NCI-H748 (cell line): ENCODE measurements around the gene PLK1.
A peak's percentile ranks its signal among the peaks of the same experiment; 100 is the strongest.
"Not testable (repeated sequence)": the region's sequence is repeated elsewhere in the genome, so short reads cannot be mapped to it uniquely, and the experiment has no call there.

ENCODE experiments used
- DNase-seq: peaks from one replicate; lab custom pipeline; 2025; ENCODE audit not compliant: unreplicated experiment; lab: John Stamatoyannopoulos, UW

Gene PLK1

DNA sequence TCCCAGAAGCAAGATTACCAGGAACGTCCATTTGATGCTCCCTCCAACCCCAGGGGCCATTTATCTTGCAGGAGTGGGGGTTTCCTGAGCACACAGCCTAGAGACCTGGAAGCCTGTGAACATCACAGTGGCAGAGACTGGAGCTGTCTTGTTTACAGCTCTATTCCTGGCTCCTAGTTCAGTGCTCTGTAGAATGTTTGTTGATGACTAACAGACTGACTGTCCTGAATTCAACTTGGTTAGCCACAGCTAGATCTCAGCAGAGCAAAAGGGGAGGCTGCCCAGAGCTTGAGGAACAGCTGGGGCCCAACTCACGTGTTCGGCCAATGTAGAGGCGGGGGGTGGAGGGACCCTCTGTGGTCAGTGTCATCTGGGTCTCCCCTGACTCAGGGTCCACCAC is 27.8 kb downstream of the PLK1 start:
- DNase-seq: no peak

GRCh38 chr16:23709536-23709935 is 30.8 kb downstream of the PLK1 start:
- DNase-seq: no peak

GRCh38 chr16:23710008-23710407 is 31.3 kb downstream of the PLK1 start:
- no peak for DNase-seq

DNA sequence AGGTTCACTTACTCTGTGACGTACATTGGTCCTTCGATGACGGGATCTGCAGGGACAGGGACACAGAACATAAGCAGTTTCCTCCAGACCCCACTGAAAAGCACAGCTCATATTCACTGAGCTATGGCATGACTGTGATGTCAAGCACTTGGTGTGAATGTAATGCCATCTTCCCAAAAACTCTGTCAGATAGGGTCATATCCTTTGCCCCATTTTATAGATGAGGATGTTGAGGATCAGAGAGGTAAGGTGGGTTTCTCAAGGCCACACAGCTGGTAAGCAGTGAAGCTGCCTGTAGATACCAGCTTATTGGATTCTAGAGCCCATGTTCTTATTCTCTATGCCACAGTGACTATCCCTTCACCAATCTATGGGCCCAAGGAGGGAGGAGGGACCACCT is 31.8 kb downstream of the PLK1 start:
- DNase-seq: no peak

- DNase-seq: peak; percentile 23
These were observed 33.1 kb downstream of the PLK1 start for GRCh38 chr16:23711785-23712184.

DNA sequence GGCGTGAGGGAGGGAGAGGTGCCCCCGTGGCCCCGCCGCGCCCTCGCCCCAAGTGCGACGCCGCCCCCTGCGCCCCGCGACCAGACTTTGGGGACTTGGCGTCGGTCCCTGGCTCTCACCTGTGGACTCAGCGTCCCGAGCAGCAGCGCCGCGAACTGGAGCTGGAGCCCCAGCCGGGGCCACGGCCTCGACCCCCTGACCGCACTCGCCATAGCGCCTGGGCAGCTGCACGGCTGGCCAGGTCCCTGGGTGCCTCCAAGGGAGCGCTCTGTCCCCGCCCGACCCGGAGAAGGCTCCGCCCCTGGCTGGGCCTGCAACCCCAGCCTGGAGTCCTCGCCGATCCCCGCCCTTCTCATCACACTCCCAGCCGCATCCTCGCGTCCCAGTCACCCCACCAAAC is 34.3 kb downstream of the PLK1 start, which contains the start of gene ERN2:
TSS of gene ERN2 (minus strand) at position 247 of the 400 bp plus-strand sequence. CDS start at position 212, 35 bp downstream.
- no peak for DNase-seq

GRCh38 chr16:23716484-23716883 is 37.8 kb downstream of the PLK1 start:
- DNase-seq: no peak

DNA sequence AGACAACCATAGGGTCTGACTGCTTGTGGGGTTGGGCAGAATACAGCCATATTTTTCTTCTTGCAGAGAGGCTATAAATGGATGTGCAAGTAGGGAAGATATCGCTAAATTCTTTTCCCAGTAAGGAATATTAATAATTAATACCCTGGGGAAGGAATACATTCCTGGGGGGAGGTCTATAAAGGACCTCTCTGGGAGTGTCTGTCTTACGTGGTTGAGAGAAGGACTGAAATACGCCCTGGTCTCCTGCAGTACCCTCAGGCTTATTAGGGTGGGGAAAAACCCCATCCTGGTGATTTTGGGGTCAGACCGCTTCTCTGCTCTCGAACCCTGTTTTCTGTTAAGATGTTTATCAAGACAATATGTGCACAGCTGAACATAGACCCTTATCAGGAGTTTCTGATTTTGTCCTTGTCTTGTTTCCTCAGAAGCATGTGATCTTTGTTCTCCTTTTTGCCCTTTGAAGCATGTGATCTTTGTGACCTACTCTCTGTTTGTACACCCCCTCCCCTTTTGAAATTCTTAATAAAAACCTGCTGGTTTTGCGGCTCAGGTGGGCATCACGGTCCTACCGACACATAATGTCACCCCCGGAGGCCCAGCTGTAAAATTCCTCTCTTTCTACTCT is 44.0 kb downstream of the PLK1 start:
- not testable (repeated sequence) for DNase-seq

GRCh38 chr16:23724096-23724784 is 45.6 kb downstream of the PLK1 start:
- DNase-seq: no peak

- no peak for DNase-seq
These were observed 46.1 kb downstream of the PLK1 start for GRCh38 chr16:23724785-23725131.

GRCh38 chr16:23726710-23727109 is 48.0 kb downstream of the PLK1 start:
- no peak for DNase-seq

- no peak for DNase-seq
These were observed 49.4 kb downstream of the PLK1 start for GRCh38 chr16:23728112-23728477.

- DNase-seq: peak; percentile 1
These were observed 51.1 kb downstream of the PLK1 start for GRCh38 chr16:23729503-23730424.

DNA sequence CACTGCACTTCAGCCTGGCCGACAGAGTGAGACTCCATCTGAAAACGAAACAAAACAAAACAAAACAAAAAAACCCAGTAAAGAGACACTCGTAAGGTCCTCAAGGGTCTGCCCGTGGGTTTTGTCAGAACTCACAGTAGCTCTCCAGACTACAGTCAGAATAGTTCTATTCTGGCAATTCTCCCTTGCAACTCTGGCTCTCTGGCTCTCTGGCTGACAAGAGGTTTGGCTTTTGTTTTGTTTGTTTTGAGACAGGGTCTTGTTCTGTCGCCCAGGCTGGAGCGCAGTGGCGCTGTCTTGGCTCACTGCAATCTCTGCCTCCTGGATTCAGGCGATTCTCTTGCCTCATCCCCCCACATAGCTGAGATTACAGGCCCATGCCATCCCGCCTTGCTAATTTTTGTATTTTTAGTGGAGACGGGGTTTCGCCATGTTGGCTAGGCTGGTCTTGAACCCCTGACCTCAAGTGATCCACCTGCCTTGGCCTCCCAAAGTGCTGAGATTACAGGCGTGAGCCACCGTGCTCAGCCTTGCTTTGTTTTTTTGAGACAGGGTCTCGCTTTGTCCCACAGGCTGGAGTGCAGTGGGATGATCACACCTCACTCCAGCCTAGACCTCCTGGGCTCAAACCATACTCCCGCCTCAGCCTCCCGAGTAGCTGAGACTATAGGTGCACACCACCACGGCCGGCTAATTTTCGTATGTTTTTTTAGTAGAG is 55.6 kb downstream of the PLK1 start:
- no peak for DNase-seq

- DNase-seq: not testable (repeated sequence)
These were observed 58.8 kb downstream of the PLK1 start for GRCh38 chr16:23737423-23738028.

DNA sequence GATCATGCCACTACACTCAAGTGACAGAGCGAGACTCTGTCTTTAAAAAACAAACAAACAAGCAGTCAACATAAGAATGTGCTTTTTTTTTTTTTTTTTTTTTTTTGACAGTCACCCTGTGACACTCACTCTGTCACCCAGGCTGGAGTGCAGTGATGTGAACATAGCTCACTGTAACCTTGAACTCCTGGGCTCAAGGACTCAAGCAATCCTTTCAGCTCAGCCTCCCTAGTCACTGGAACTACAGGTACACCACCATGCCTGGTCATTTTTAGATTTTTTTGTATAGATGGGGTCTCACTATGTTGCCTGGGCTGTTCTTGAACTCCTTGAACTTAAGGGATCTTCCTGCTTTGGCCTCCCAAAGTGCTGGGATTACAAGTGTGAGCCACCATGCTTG is 60.8 kb downstream of the PLK1 start:
- DNase-seq: no peak
